Measurements from ENCODE around the gene PTPN14.

DNA sequence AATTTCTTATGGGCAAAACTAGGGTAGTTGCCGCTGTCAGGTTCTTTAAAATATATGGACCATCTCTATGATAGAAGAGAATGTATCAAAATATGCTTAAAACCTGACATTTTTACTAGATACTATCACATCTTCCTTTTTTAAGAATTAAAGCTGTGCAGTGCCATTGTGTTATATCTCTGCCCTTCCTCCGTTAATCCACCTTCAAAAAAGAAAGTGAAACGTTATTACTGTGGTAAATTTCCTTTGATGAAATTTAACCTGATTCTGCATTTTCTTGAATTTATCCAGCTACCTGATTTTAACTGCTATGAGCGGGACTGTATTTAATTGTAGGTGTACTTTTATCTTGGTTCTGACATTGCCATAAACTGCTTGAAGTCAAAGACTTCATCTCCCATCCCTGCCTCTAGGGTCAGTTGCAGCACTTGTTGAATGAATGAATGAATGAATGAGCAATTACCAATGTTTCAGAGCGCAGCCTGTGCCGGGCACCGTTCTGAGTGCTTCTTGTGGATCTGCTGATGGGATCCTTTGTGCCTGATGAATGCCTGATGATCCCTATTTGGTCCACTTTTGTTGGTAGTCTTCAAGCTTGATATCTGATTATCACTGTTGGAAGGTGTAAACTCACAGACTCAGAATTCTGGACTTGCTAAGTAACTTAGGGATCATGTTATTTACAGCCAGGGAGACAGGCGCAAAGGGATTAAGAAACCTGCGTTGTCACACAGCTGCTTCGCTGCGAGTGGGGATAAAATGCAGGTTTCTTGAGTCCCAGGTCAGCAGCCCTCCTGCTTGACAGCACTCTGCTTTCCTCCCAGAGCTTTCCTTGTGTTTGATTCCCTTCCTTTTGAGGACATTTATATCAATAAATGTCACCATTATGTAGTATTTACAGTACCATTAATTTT, 240.4 kb downstream of the PTPN14 start:
- TF ChIP-seq SIN3A (IDR thresholded peaks at IDR 0.05; ENCODE audit: borderline replicate concordance, insufficient read depth, low read depth, low read length) (no peak), POLR2AphosphoS5 (IDR thresholded peaks at IDR 0.05; ENCODE audit: low read depth, low read length) (no peak)
- TF ChIP-seq, protein P1, sequence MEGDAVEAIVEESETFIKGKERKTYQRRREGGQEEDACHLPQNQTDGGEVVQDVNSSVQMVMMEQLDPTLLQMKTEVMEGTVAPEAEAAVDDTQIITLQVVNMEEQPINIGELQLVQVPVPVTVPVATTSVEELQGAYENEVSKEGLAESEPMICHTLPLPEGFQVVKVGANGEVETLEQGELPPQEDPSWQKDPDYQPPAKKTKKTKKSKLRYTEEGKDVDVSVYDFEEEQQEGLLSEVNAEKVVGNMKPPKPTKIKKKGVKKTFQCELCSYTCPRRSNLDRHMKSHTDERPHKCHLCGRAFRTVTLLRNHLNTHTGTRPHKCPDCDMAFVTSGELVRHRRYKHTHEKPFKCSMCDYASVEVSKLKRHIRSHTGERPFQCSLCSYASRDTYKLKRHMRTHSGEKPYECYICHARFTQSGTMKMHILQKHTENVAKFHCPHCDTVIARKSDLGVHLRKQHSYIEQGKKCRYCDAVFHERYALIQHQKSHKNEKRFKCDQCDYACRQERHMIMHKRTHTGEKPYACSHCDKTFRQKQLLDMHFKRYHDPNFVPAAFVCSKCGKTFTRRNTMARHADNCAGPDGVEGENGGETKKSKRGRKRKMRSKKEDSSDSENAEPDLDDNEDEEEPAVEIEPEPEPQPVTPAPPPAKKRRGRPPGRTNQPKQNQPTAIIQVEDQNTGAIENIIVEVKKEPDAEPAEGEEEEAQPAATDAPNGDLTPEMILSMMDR (IDR thresholded peaks at IDR 0.05), result no peak
- TF ChIP-seq, protein P2, sequence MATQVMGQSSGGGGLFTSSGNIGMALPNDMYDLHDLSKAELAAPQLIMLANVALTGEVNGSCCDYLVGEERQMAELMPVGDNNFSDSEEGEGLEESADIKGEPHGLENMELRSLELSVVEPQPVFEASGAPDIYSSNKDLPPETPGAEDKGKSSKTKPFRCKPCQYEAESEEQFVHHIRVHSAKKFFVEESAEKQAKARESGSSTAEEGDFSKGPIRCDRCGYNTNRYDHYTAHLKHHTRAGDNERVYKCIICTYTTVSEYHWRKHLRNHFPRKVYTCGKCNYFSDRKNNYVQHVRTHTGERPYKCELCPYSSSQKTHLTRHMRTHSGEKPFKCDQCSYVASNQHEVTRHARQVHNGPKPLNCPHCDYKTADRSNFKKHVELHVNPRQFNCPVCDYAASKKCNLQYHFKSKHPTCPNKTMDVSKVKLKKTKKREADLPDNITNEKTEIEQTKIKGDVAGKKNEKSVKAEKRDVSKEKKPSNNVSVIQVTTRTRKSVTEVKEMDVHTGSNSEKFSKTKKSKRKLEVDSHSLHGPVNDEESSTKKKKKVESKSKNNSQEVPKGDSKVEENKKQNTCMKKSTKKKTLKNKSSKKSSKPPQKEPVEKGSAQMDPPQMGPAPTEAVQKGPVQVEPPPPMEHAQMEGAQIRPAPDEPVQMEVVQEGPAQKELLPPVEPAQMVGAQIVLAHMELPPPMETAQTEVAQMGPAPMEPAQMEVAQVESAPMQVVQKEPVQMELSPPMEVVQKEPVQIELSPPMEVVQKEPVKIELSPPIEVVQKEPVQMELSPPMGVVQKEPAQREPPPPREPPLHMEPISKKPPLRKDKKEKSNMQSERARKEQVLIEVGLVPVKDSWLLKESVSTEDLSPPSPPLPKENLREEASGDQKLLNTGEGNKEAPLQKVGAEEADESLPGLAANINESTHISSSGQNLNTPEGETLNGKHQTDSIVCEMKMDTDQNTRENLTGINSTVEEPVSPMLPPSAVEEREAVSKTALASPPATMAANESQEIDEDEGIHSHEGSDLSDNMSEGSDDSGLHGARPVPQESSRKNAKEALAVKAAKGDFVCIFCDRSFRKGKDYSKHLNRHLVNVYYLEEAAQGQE (IDR thresholded peaks at IDR 0.05; ENCODE audit: insufficient read depth in 1 of 2, low read depth in 2 of 2, low read length in 1 of 2), result no peak

All from Panc1 (cell line).